Measurements from ENCODE around the gene EXOC4. TPM values are rescaled to one million over a fixed set of nuclear protein-coding genes. Genes with fewer than 3 reads are reported as not detected.
A peak's percentile ranks its signal among the peaks of the same experiment; 100 is the strongest.

EXOC4 gene
- polyA plus RNA-seq, 3 donors from 2014 or later = 24.2 to 50.1 (median 30.1) TPM

DNA sequence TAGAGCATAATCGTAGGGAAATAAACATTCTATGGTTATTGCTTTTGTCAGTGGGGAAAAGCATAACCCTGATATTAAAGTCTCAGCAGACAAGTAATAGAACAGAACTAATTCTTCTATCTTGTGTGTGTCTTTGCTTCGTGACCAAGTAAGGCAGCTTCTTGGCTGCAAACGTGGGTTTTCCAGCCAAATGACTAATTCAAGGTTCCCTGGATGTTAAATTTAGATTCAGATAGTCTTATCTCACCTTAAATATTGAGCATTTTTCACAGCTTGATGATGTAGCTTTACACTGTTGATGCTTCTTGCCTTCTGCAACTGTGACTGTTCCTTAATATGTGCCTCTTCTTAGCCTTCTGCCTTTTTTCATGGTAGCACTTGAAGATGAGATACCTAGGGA, 113.0 kb downstream of the EXOC4 start:
- Mint-ChIP-seq H3K4me3 (peak overlapping the region in 3 of 5 donors; percentile 28 to 50 (median 46)), H3K27me3 (ENCODE audit: low read depth in 3 of 3) (peaks cover 0 to 2% (median 0%) of the 10 kb centered on the region in 3 donors), H3K9me3 (no peaks in the 10 kb centered on the region), H3K36me3 (peaks cover 11 to 16% (median 16%) of the 10 kb centered on the region in 3 donors), H3K4me1 (peaks cover 34 to 50% of the 10 kb centered on the region in 2 donors), H3K27ac (peak overlapping the region in 5 of 6 donors; percentile 13 to 74 (median 35))
- no peak for DNase-seq

DNA sequence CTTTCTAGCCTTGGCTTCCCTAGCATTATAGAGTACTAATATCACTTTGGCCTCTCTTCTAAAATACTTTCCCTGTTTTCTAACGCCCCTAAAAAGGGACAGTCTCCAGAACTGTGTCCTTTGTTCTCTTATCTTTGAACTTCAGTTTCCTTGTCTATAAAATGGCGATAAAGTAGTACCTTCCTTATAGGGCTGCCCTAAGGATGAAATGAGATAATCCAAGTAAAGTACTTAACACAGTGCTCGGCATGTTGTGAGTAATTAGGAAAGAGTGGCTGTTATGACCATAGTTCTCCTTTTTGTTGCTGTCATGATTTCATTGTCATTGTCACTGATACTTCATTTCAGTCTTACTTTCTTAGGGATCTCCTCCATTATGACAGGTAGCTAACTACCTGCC, 114.7 kb downstream of the EXOC4 start:
- no peaks in the 10 kb centered on the region for H3K9me3 Mint-ChIP-seq
- H3K27me3 Mint-ChIP-seq (ENCODE audit: low read depth in 3 of 3) = peaks cover 0 to 2% (median 0%) of the 10 kb centered on the region in 3 donors
- peak overlapping the region in 1 of 6 donors; percentile 54 for H3K27ac Mint-ChIP-seq
- H3K4me1 Mint-ChIP-seq = peaks cover 37 to 66% of the 10 kb centered on the region in 2 donors
- peaks cover 0 to 11% (median 3%) of the 10 kb centered on the region in 3 donors for H3K36me3 Mint-ChIP-seq
- DNase-seq = no peak
- no peak overlapping the region for H3K4me3 Mint-ChIP-seq

DNA sequence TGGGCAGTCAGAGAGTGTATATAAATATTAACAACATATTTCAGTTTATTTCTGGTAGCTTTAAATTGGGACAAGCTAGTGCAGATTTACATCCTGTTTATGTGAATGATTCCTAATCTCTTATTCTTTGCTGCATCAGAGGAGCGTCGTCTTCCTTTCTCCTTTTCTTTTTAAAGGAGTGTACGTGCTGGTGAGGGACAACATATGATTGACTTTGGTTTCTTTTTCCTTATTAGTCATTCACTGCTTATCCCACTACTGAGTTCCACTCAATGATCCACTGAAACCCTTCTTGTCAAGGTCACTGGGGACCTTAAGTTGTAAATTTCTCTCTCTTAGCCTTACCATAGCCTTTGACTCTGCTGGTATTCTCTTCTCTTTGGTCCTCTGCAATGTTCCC, 116.3 kb downstream of the EXOC4 start:
- Mint-ChIP-seq H3K9me3 (no peaks in the 10 kb centered on the region), H3K4me3 (no peak overlapping the region), H3K27me3 (ENCODE audit: low read depth in 3 of 3) (peaks cover 0 to 2% (median 0%) of the 10 kb centered on the region in 3 donors), H3K4me1 (peaks cover 37 to 64% of the 10 kb centered on the region in 2 donors), H3K27ac (no peak overlapping the region), H3K36me3 (peaks cover 0 to 8% (median 0%) of the 10 kb centered on the region in 3 donors)
- DNase-seq = no peak

DNA sequence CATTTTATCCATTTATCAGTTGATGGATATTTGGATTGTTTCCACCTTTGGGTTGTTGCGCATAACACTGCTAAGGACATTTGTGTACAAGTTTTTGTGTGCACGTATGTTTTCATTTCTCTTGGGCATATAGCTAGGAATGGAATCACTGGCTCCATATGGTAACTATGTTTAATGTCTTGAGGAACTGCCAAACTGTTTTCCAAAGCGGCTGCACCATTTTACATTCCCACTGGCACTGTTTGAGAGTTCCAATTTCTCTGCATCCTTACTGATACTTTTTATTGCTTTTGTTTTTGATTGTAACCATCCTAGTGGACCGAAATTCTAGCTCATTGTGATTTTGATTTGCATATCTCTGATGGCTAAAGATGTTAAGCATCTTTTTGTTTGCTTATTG, 118.7 kb downstream of the EXOC4 start:
- H3K27ac Mint-ChIP-seq = peak overlapping the region in 1 of 6 donors; percentile 43
- H3K36me3 Mint-ChIP-seq = peaks cover 4 to 20% (median 7%) of the 10 kb centered on the region in 3 donors
- H3K27me3 Mint-ChIP-seq (ENCODE audit: low read depth in 3 of 3) = peaks cover 0 to 2% (median 0%) of the 10 kb centered on the region in 3 donors
- no peak overlapping the region for H3K4me3 Mint-ChIP-seq
- peaks cover 14 to 39% of the 10 kb centered on the region in 2 donors for H3K4me1 Mint-ChIP-seq
- no peaks in the 10 kb centered on the region for H3K9me3 Mint-ChIP-seq
- DNase-seq = no peak

DNA sequence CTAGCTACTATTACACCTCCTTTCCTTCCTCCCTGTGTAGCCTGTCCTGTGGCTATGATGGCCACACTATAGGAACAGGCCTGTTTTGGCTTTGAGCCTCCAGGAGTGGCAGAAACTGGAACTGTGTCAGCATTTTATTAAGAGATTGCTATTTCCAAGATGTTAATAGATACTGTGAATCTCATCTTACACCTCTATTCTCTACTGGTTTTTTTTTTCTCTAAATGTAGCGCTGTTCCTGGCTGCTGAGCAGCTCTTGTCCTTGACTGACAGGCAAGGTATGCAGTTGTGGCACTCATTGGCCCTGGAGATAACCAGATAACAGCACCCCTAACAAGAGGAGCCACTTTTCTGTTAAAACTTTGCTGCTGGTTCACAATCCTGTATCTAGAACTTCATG, 119.5 kb downstream of the EXOC4 start:
- Mint-ChIP-seq H3K27ac (no peak overlapping the region), H3K9me3 (no peaks in the 10 kb centered on the region), H3K4me1 (peaks cover 8 to 34% of the 10 kb centered on the region in 2 donors), H3K27me3 (ENCODE audit: low read depth in 3 of 3) (peaks cover 0 to 2% (median 0%) of the 10 kb centered on the region in 3 donors), H3K36me3 (peaks cover 6 to 21% (median 9%) of the 10 kb centered on the region in 3 donors), H3K4me3 (no peak overlapping the region)
- no peak for DNase-seq

DNA sequence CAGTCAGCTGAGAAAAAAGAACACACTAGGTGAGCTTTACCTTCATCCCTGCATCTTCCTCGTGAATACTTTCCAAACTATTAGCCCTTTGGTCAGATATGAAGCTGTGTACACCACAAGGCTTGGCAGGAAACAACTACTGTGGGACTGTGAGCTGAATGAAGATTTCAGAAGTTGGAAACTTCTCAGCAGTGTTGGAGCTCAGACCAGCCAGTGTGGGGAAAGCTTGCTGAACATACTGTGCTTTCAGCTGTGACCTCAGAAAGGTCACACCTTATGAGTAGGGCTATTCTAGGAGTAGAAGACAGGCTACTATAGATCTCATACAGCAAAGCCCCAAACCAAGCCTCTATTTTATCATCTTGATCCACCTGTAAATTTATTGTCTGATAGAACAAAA, 123.6 kb downstream of the EXOC4 start:
- Mint-ChIP-seq H3K27me3 (ENCODE audit: low read depth in 3 of 3) (no peaks in the 10 kb centered on the region), H3K4me3 (no peak overlapping the region)

DNA sequence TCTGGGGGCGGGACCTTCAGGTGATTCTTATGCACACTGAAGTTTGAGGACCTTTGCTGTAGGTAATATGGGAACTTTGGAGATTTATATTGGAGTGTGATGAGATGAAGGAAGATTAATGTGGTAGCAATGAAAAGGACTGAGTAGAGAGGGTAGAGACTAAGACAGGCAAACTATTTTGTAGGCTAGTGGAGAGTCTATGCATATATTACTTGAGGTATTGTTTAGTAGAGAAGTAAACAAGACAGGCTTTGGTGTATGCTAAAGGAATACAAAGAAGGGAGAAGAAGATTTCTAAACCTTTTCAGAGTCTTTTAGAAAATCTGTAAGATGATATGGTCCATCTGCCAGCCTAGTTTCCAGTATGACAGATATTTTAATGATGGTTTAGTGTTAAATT, 129.1 kb downstream of the EXOC4 start:
- H3K27ac Mint-ChIP-seq = peak overlapping the region in 1 of 6 donors; percentile 7
- H3K4me3 Mint-ChIP-seq = no peak overlapping the region
- peaks cover 9 to 11% of the 10 kb centered on the region in 2 donors for H3K4me1 Mint-ChIP-seq
- DNase-seq = no peak
- peaks cover 14 to 21% (median 17%) of the 10 kb centered on the region in 3 donors for H3K36me3 Mint-ChIP-seq
- H3K27me3 Mint-ChIP-seq (ENCODE audit: low read depth in 3 of 3) = no peaks in the 10 kb centered on the region
- no peaks in the 10 kb centered on the region for H3K9me3 Mint-ChIP-seq

More for the DNA sequence above, 123.6 kb downstream of the EXOC4 start:
- H3K4me1 Mint-ChIP-seq = peaks cover 3 to 10% of the 10 kb centered on the region in 2 donors
- no peak overlapping the region for H3K27ac Mint-ChIP-seq
- DNase-seq = no peak
- no peaks in the 10 kb centered on the region for H3K9me3 Mint-ChIP-seq
- peaks cover 18 to 34% (median 19%) of the 10 kb centered on the region in 3 donors for H3K36me3 Mint-ChIP-seq

DNA sequence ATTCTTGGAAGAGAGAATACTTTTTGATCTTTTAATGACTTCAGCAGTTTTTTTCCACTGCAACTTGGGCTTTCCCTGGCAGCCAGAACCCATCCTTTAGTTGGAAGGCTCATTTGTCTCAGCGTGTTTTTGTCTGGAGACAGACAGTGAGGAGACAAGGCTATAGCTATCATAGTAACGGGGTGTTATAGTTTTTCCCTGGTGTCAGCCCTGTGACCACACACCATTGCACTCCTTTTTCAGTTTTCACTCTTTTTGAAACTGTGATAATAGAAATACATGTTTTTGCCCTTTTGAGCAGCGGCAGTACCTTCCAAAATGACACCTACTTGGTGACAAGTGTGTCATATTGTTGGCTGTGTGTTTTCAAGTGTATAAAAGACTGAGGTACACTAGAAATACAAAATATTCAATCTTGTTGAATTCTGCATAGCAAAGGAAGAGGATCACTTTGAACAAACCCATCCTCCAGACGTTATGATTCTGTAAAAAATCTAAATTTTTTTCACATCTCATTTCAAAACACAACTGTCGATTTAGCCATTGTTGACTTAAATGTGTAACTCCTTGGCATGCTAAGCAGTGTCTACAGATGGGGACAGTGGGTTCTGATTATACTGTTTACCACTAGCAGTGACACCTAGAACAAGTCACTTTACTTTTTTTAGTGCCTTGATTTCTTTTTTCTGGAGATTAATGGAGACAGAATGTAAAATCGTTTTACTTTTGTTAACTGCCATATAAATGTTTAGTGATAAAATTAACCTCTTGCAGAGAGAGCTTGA, 130.1 kb downstream of the EXOC4 start:
- Mint-ChIP-seq H3K36me3 (peaks cover 9 to 21% (median 16%) of the 10 kb centered on the region in 3 donors), H3K9me3 (no peaks in the 10 kb centered on the region), H3K27me3 (ENCODE audit: low read depth in 3 of 3) (no peaks in the 10 kb centered on the region), H3K27ac (peak overlapping the region in 1 of 6 donors; percentile 7), H3K4me3 (no peak overlapping the region), H3K4me1 (peaks cover 11 to 19% of the 10 kb centered on the region in 2 donors)
- no peak for DNase-seq

DNA sequence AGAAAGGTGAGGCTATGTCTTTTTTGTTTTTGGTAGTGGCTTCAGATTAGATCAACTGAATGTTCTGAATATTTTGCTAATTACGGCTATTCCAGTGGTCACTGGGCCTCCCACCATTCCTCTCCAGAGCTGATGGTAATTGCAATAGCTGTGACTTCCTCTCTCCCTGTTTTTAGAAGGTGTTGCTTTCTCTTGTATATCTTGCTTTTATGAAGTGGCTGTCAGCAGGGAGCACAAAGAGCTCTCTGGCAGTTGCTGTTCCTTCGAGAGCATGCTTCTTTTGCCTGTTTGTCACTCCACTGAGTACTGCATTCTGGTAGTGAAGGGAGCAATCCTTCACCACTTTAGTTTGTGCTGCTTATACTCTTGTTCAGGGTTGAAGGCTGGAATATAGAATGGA, 133.3 kb downstream of the EXOC4 start:
- no peak overlapping the region for H3K27ac Mint-ChIP-seq
- H3K4me1 Mint-ChIP-seq = peaks cover 11 to 21% of the 10 kb centered on the region in 2 donors
- no peak overlapping the region for H3K4me3 Mint-ChIP-seq
- no peak for DNase-seq
- H3K36me3 Mint-ChIP-seq = peaks cover 0 to 18% (median 11%) of the 10 kb centered on the region in 3 donors
- H3K9me3 Mint-ChIP-seq = no peaks in the 10 kb centered on the region
- H3K27me3 Mint-ChIP-seq (ENCODE audit: low read depth in 3 of 3) = peaks cover 0 to 3% (median 0%) of the 10 kb centered on the region in 3 donors

DNA sequence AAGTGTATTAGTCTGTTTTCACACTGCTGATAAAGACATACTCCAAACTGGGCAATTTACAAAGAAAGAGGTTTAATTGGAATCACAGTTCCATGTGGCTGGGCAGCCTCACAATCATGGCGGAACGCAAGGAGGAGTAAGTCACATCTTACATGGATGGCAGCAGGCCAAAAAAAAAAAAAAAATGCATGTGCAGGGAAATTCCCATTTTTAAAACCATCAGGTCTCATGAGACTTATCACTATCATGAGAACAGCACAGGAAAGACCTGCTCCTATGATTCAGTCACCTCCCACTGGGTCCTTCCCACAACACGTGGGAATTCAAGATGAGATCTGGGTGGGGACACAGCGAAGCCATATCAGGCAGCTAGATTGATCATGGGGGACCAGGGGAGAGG, 136.8 kb downstream of the EXOC4 start:
- Mint-ChIP-seq H3K27ac (no peak overlapping the region), H3K27me3 (ENCODE audit: low read depth in 3 of 3) (peaks cover 0 to 3% (median 0%) of the 10 kb centered on the region in 3 donors), H3K9me3 (no peaks in the 10 kb centered on the region), H3K4me3 (no peak overlapping the region), H3K4me1 (peaks cover 13 to 37% of the 10 kb centered on the region in 2 donors), H3K36me3 (peaks cover 0 to 18% (median 13%) of the 10 kb centered on the region in 3 donors)
- no peak for DNase-seq

DNA sequence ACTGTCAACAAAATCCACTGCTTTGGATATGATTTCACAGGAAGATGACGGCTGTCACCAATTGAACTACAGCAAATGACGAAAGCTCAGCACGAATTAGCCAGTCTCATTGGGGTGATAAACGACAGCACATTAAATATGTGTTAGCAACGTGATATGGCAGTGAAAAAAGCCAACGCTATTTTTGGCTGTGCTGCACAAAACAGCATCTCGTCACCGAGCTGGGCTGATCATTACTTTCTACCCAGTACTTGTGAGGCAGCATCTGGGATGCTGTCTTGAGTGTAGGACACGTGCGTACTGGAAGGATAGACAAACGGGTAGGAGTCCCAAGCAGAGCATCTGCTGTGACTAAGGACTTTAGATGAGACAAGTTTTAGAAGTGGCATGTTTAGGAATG, 138.3 kb downstream of the EXOC4 start:
- no peak for DNase-seq
- Mint-ChIP-seq H3K27ac (no peak overlapping the region), H3K4me3 (no peak overlapping the region), H3K9me3 (no peaks in the 10 kb centered on the region), H3K4me1 (peaks cover 13 to 41% of the 10 kb centered on the region in 2 donors), H3K36me3 (peaks cover 0 to 14% (median 6%) of the 10 kb centered on the region in 3 donors), H3K27me3 (ENCODE audit: low read depth in 3 of 3) (peaks cover 0 to 3% (median 0%) of the 10 kb centered on the region in 3 donors)

DNA sequence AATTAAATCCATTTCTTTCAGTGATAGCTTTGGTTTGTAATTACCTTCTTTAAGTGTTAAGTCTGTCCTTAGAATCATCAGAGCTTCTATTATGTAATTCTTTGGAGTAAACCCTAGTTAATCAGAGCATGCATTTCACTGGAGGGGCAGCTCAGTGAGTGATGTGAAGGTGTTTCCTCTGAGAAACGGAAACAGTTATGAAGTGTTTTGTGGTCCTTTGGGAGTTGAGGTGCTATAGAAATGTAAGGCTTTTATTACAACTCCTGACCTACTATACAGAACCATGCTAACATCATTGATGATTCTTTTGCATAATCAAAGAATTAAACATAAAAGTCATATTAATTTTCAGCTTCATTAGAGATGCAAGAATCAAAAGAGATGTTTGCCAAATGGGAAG, 141.5 kb downstream of the EXOC4 start:
- peaks cover 0 to 6% (median 4%) of the 10 kb centered on the region in 3 donors for H3K36me3 Mint-ChIP-seq
- DNase-seq = no peak
- peaks cover 0 to 2% (median 0%) of the 10 kb centered on the region in 3 donors for H3K27me3 Mint-ChIP-seq (ENCODE audit: low read depth in 3 of 3)
- H3K4me1 Mint-ChIP-seq = peaks cover 6 to 26% of the 10 kb centered on the region in 2 donors
- no peaks in the 10 kb centered on the region for H3K9me3 Mint-ChIP-seq
- H3K27ac Mint-ChIP-seq = no peak overlapping the region
- no peak overlapping the region for H3K4me3 Mint-ChIP-seq

DNA sequence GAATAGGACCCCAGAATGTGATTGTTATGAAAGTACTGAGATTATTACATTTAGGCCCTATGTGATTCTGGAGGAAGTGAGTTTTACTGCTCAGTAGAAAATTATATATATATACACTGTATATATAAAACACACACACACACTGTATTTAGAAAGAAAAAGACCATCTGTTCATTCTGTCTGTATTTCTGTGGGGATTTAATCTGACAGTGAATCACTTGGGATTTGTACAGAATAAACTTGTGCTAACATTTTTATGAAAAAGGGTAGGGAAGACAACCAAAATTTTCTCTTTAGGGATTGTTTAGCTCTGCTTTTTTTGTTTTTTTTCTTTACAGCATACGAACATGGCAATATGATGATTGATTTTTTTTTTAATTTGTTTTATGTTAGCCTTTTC, 142.7 kb downstream of the EXOC4 start:
- Mint-ChIP-seq H3K27me3 (ENCODE audit: low read depth in 3 of 3) (no peaks in the 10 kb centered on the region), H3K27ac (no peak overlapping the region), H3K4me3 (no peak overlapping the region), H3K4me1 (peaks cover 8 to 33% of the 10 kb centered on the region in 2 donors), H3K36me3 (peaks cover 0 to 4% (median 2%) of the 10 kb centered on the region in 3 donors), H3K9me3 (no peaks in the 10 kb centered on the region)
- no peak for DNase-seq

DNA sequence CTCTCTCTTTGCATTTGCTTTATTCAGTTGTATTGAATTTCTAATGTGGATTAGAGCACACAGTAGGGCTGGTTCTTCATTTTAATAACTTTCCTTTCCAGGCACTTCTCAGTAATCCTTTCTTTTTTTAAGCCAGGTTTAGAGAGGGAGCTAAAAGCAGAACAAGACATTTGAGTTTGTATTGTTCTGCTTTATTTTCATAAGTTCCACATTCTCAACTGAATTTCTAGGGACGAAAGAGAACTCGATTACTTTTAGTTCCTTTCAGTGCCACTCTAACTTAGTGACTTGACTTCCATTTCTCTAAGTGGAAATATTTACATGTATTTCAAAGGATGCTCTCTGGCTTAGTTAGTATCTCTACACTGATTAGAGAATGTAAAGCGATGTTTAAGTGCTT, 145.6 kb downstream of the EXOC4 start:
- Mint-ChIP-seq H3K4me1 (peaks cover 16 to 36% of the 10 kb centered on the region in 2 donors), H3K9me3 (no peaks in the 10 kb centered on the region), H3K4me3 (no peak overlapping the region), H3K27me3 (ENCODE audit: low read depth in 3 of 3) (no peaks in the 10 kb centered on the region), H3K36me3 (peaks cover 0 to 9% (median 0%) of the 10 kb centered on the region in 3 donors), H3K27ac (peak overlapping the region in 1 of 6 donors; percentile 50)
- no peak for DNase-seq

Measured in immature natural killer cell (primary cell).